NCI-H345 (cell line): ENCODE data around the gene TRMT11.

Experiments
- DNase-seq: peaks from one replicate; lab custom pipeline; 2025; lab: John Stamatoyannopoulos, UW

Gene TRMT11

GRCh38 chr6:126076992-126077664, 90.8 kb downstream of the TRMT11 start:
- no peak for DNase-seq

- DNase-seq: no peak
Observed at GRCh38 chr6:126077810-126078776, 91.8 kb downstream of the TRMT11 start.

- DNase-seq: no peak
Observed at GRCh38 chr6:126083875-126084274, 97.5 kb downstream of the TRMT11 start.

- DNase-seq: no peak
Observed at GRCh38 chr6:126086560-126086959, 100.2 kb downstream of the TRMT11 start.
